ENCODE data around the gene RPN2. TPM values are rescaled to one million over a fixed set of nuclear protein-coding genes. Genes with fewer than 3 reads are reported as not detected.

The RPN2 gene
- polyA plus RNA-seq, 1 of the 3 experiments (the other 2 are of a cell fraction) = 420 TPM

- CTCF ChIA-PET = interaction anchor here (1.5 kb wide), 1 partner anchor 19 kb away, joined by 3 read pairs; no protein-coding TSS in a partner anchor
- no peaks in the 10 kb centered on the region for H3K9me3 ChIP-seq
These were observed 41.6 kb upstream of the RPN2 start for GRCh38 chr20:37137547-37137946.

GRCh38 chr20:37142708-37143107 is 36.4 kb upstream of the RPN2 start:
- Histone ChIP-seq H2AFZ (ENCODE audit: low read depth) (no peak overlapping the region), H3K4me2 (no peak overlapping the region), H3K27ac (ENCODE audit: low read depth in 2 of 2, low read length in 1 of 2) (no peak overlapping the region), H3F3A (replicated peaks; ENCODE audit: insufficient read depth) (no peaks in the 10 kb centered on the region), H3K9ac (no peak overlapping the region), H3K36me3 (replicated peaks in 1 of 2; ENCODE audit: control insufficient read depth in 1 of 2, insufficient read depth in 2 of 2, low read length in 1 of 2) (no peaks in the 10 kb centered on the region), H3K9me3 (no peaks in the 10 kb centered on the region), H3K27me3 (ENCODE audit: insufficient read depth) (no peaks in the 10 kb centered on the region), H3K79me2 (ENCODE audit: insufficient read depth) (no peaks in the 10 kb centered on the region), H3K4me3 (ENCODE audit: low read depth in 2 of 2, low read length in 1 of 2) (no peak overlapping the region), H3K4me1 (ENCODE audit: control insufficient read depth in 1 of 2, insufficient read depth in 2 of 2, low read depth in 1 of 2, low read length in 1 of 2) (no peaks in the 10 kb centered on the region), H3K9me2 (no peaks in the 10 kb centered on the region), H4K20me1 (ENCODE audit: insufficient read depth) (no peaks in the 10 kb centered on the region)
- TF ChIP-seq EP300 (IDR thresholded peaks at IDR 0.05; ENCODE audit: borderline replicate concordance in 1 of 2, low read depth in 1 of 2, low read length in 1 of 2) (no peak), CTCF (IDR thresholded peaks at IDR 0.05) (no peak), MEF2A (IDR thresholded peaks at IDR 0.05; ENCODE audit: borderline replicate concordance, low read depth) (no peak), IRF3 (IDR thresholded peaks at IDR 0.05; ENCODE audit: low read depth, low read length) (no peak), USF1 (IDR thresholded peaks at IDR 0.05; ENCODE audit: borderline replicate concordance, low read depth) (no peak), RAD21 (IDR thresholded peaks at IDR 0.05; ENCODE audit: low read length) (no peak), RCOR1 (IDR thresholded peaks at IDR 0.05; ENCODE audit: low read length) (no peak), MXI1 (IDR thresholded peaks at IDR 0.05; ENCODE audit: low read depth, low read length) (no peak)
- CTCF ChIA-PET = no interaction called here
- POLR2A ChIA-PET = no interaction called here
- 90% methylated on average over 3 of the region's 3 CpGs for WGBS (ENCODE audit: low lambda C conversion rate)
- DNase-seq = no peak

More at GRCh38 chr20:37137547-37137946, 41.6 kb upstream of the RPN2 start:
- Histone ChIP-seq H3K4me3 (ENCODE audit: low read depth in 2 of 2, low read length in 1 of 2) (no peak overlapping the region), H3K79me2 (ENCODE audit: insufficient read depth) (no peaks in the 10 kb centered on the region), H3K9ac (no peak overlapping the region), H3K36me3 (replicated peaks in 1 of 2; ENCODE audit: control insufficient read depth in 1 of 2, insufficient read depth in 2 of 2, low read length in 1 of 2) (no peaks in the 10 kb centered on the region), H3F3A (replicated peaks; ENCODE audit: insufficient read depth) (no peaks in the 10 kb centered on the region), H3K4me2 (no peak overlapping the region), H2AFZ (ENCODE audit: low read depth) (no peak overlapping the region), H3K27ac (ENCODE audit: low read depth in 2 of 2, low read length in 1 of 2) (no peak overlapping the region), H3K4me1 (ENCODE audit: control insufficient read depth in 1 of 2, insufficient read depth in 2 of 2, low read depth in 1 of 2, low read length in 1 of 2) (peaks cover 0 to 3% of the 10 kb centered on the region in 2 experiments; a peak in 1 of 4 replicates), H3K9me2 (no peaks in the 10 kb centered on the region), H3K27me3 (ENCODE audit: insufficient read depth) (no peaks in the 10 kb centered on the region), H4K20me1 (ENCODE audit: insufficient read depth) (no peaks in the 10 kb centered on the region)
- POLR2A ChIA-PET = no interaction called here
- no peak for TF ChIP-seq MAX (IDR thresholded peaks at IDR 0.05; ENCODE audit: low read depth)
- TF ChIP-seq EP300 (IDR thresholded peaks at IDR 0.05; ENCODE audit: borderline replicate concordance in 1 of 2, low read depth in 1 of 2, low read length in 1 of 2) = no peak
- no peak for TF ChIP-seq RCOR1 (IDR thresholded peaks at IDR 0.05; ENCODE audit: low read length)
- no peak for TF ChIP-seq EZH2phosphoT487 (IDR thresholded peaks at IDR 0.05; ENCODE audit: borderline replicate concordance, low read depth)
- peak; percentile 23 for DNase-seq
- WGBS (ENCODE audit: low lambda C conversion rate) = 35% methylated on average over 4 of the region's 4 CpGs
